ENCODE results near the gene RFXAP. TPM values are rescaled to one million over a fixed set of nuclear protein-coding genes. Genes with fewer than 3 reads are reported as not detected.

RFXAP gene
- total RNA-seq, 1 experiment from 2014 or later = 9.2 TPM

DNA sequence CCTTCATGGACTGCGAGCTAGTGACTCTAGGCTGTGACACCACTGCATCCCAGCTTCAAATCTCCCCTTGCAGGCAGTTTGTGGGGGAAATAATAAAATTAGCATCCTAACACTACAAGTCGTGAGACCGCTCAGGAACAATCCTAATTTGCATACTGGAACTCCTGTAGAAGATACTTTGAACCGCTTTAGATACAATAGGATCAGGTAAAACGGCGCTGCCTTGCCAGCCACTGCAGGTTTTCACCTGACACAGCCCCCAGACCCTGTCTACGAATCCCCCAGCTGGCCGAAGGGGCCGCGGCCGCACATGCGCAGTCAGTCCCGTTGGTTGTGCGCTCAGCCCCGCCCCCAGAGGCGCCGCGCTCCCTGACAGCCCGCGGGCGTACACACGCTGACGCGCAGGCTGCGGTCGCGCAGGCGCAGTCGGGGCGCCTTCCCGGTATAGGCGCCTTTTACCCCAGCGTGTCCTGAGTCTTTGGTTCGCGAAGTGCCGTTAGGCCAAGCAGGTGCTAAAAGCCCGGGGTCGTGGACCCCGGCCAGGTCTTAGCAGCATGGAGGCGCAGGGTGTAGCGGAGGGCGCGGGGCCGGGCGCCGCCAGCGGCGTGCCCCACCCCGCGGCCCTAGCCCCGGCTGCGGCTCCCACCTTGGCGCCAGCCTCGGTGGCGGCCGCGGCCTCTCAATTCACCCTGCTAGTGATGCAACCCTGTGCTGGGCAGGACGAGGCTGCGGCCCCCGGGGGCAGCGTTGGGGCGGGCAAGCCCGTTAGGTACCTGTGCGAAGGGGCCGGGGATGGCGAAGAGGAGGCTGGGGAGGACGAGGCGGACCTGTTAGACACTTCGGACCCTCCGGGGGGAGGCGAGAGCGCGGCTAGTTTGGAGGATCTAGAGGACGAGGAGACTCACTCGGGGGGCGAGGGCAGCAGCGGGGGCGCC is at the start of gene RFXAP (continued):
- no peak for TF ChIP-seq JUN (CRISPR knock-in tag; IDR thresholded peaks at IDR 0.05)
- TF ChIP-seq, protein P1, sequence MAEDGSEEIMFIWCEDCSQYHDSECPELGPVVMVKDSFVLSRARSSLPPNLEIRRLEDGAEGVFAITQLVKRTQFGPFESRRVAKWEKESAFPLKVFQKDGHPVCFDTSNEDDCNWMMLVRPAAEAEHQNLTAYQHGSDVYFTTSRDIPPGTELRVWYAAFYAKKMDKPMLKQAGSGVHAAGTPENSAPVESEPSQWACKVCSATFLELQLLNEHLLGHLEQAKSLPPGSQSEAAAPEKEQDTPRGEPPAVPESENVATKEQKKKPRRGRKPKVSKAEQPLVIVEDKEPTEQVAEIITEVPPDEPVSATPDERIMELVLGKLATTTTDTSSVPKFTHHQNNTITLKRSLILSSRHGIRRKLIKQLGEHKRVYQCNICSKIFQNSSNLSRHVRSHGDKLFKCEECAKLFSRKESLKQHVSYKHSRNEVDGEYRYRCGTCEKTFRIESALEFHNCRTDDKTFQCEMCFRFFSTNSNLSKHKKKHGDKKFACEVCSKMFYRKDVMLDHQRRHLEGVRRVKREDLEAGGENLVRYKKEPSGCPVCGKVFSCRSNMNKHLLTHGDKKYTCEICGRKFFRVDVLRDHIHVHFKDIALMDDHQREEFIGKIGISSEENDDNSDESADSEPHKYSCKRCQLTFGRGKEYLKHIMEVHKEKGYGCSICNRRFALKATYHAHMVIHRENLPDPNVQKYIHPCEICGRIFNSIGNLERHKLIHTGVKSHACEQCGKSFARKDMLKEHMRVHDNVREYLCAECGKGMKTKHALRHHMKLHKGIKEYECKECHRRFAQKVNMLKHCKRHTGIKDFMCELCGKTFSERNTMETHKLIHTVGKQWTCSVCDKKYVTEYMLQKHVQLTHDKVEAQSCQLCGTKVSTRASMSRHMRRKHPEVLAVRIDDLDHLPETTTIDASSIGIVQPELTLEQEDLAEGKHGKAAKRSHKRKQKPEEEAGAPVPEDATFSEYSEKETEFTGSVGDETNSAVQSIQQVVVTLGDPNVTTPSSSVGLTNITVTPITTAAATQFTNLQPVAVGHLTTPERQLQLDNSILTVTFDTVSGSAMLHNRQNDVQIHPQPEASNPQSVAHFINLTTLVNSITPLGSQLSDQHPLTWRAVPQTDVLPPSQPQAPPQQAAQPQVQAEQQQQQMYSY (CRISPR knock-in tag; IDR thresholded peaks at IDR 0.05) = no peak
- no peak for TF ChIP-seq JAZF1 (CRISPR knock-in tag; IDR thresholded peaks at IDR 0.05)
- TF ChIP-seq SMAD3 (CRISPR knock-in tag; IDR thresholded peaks at IDR 0.05; ENCODE audit: borderline replicate concordance) = no peak
- TF ChIP-seq SP1 (CRISPR knock-in tag; conservative IDR thresholded peaks at IDR 0.05) = peak; percentile 57; the same call in 1 of the 2 replicates
- TF ChIP-seq ELF4 (CRISPR knock-in tag; IDR thresholded peaks at IDR 0.05; ENCODE audit: low read depth) = no peak
- TF ChIP-seq, protein P2, sequence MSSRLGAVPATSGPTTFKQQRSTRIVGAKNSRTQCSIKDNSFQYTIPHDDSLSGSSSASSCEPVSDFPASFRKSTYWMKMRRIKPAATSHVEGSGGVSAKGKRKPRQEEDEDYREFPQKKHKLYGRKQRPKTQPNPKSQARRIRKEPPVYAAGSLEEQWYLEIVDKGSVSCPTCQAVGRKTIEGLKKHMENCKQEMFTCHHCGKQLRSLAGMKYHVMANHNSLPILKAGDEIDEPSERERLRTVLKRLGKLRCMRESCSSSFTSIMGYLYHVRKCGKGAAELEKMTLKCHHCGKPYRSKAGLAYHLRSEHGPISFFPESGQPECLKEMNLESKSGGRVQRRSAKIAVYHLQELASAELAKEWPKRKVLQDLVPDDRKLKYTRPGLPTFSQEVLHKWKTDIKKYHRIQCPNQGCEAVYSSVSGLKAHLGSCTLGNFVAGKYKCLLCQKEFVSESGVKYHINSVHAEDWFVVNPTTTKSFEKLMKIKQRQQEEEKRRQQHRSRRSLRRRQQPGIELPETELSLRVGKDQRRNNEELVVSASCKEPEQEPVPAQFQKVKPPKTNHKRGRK (CRISPR knock-in tag; IDR thresholded peaks at IDR 0.05; ENCODE audit: borderline replicate concordance) = no peak
- 0 out of 2 replicates have a peak, but pooled peaks have one; percentile 71 for TF ChIP-seq ETV6 (CRISPR knock-in tag; IDR thresholded peaks at IDR 0.05)
- TF ChIP-seq, protein P3, sequence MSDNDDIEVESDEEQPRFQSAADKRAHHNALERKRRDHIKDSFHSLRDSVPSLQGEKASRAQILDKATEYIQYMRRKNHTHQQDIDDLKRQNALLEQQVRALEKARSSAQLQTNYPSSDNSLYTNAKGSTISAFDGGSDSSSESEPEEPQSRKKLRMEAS (CRISPR knock-in tag; IDR thresholded peaks at IDR 0.05) = peak; percentile 54
- no peak for TF ChIP-seq ZNF138 (CRISPR knock-in tag; conservative IDR thresholded peaks at IDR 0.05)
- TF ChIP-seq, protein P4, sequence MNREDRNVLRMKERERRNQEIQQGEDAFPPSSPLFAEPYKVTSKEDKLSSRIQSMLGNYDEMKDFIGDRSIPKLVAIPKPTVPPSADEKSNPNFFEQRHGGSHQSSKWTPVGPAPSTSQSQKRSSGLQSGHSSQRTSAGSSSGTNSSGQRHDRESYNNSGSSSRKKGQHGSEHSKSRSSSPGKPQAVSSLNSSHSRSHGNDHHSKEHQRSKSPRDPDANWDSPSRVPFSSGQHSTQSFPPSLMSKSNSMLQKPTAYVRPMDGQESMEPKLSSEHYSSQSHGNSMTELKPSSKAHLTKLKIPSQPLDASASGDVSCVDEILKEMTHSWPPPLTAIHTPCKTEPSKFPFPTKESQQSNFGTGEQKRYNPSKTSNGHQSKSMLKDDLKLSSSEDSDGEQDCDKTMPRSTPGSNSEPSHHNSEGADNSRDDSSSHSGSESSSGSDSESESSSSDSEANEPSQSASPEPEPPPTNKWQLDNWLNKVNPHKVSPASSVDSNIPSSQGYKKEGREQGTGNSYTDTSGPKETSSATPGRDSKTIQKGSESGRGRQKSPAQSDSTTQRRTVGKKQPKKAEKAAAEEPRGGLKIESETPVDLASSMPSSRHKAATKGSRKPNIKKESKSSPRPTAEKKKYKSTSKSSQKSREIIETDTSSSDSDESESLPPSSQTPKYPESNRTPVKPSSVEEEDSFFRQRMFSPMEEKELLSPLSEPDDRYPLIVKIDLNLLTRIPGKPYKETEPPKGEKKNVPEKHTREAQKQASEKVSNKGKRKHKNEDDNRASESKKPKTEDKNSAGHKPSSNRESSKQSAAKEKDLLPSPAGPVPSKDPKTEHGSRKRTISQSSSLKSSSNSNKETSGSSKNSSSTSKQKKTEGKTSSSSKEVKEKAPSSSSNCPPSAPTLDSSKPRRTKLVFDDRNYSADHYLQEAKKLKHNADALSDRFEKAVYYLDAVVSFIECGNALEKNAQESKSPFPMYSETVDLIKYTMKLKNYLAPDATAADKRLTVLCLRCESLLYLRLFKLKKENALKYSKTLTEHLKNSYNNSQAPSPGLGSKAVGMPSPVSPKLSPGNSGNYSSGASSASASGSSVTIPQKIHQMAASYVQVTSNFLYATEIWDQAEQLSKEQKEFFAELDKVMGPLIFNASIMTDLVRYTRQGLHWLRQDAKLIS (CRISPR knock-in tag; IDR thresholded peaks at IDR 0.05; ENCODE audit: borderline replicate concordance) = no peak
- TF ChIP-seq NFATC4 (CRISPR knock-in tag; IDR thresholded peaks at IDR 0.05) = no peak
- no peak for TF ChIP-seq IRF2 (CRISPR knock-in tag; IDR thresholded peaks at IDR 0.05; ENCODE audit: borderline replicate concordance, low read depth)
- TF ChIP-seq, protein P5, sequence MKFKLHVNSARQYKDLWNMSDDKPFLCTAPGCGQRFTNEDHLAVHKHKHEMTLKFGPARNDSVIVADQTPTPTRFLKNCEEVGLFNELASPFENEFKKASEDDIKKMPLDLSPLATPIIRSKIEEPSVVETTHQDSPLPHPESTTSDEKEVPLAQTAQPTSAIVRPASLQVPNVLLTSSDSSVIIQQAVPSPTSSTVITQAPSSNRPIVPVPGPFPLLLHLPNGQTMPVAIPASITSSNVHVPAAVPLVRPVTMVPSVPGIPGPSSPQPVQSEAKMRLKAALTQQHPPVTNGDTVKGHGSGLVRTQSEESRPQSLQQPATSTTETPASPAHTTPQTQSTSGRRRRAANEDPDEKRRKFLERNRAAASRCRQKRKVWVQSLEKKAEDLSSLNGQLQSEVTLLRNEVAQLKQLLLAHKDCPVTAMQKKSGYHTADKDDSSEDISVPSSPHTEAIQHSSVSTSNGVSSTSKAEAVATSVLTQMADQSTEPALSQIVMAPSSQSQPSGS (CRISPR knock-in tag; IDR thresholded peaks at IDR 0.05; ENCODE audit: borderline replicate concordance, low read depth) = no peak
- TF ChIP-seq FOXP1 (CRISPR knock-in tag; IDR thresholded peaks at IDR 0.05; ENCODE audit: borderline replicate concordance) = no peak; the same call in 1 of the 2 replicates
- TF ChIP-seq ZNF317 (CRISPR knock-in tag; IDR thresholded peaks at IDR 0.05; ENCODE audit: borderline replicate concordance, low read depth) = no peak
- TF ChIP-seq TEAD1 (CRISPR knock-in tag; IDR thresholded peaks at IDR 0.05) = peak; percentile 14; the same call in 1 of the 2 replicates
- no peak for TF ChIP-seq ZNF671 (CRISPR knock-in tag; IDR thresholded peaks at IDR 0.05)
- no peak for TF ChIP-seq ZNF263 (CRISPR knock-in tag; IDR thresholded peaks at IDR 0.05; ENCODE audit: low read depth)
- no peak for TF ChIP-seq GRHL2 (CRISPR knock-in tag; IDR thresholded peaks at IDR 0.05; ENCODE audit: insufficient replicate concordance, severe bottlenecking)
- TF ChIP-seq, protein P6, sequence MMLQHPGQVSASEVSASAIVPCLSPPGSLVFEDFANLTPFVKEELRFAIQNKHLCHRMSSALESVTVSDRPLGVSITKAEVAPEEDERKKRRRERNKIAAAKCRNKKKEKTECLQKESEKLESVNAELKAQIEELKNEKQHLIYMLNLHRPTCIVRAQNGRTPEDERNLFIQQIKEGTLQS (CRISPR knock-in tag; conservative IDR thresholded peaks at IDR 0.05) = no peak
- no peak for TF ChIP-seq TEAD4 (CRISPR knock-in tag; IDR thresholded peaks at IDR 0.05)
- TF ChIP-seq ZNF423 (CRISPR knock-in tag; IDR thresholded peaks at IDR 0.05) = no peak
- no peak for TF ChIP-seq MXD4 (CRISPR knock-in tag; IDR thresholded peaks at IDR 0.05; ENCODE audit: borderline replicate concordance)
- TF ChIP-seq, protein P7, sequence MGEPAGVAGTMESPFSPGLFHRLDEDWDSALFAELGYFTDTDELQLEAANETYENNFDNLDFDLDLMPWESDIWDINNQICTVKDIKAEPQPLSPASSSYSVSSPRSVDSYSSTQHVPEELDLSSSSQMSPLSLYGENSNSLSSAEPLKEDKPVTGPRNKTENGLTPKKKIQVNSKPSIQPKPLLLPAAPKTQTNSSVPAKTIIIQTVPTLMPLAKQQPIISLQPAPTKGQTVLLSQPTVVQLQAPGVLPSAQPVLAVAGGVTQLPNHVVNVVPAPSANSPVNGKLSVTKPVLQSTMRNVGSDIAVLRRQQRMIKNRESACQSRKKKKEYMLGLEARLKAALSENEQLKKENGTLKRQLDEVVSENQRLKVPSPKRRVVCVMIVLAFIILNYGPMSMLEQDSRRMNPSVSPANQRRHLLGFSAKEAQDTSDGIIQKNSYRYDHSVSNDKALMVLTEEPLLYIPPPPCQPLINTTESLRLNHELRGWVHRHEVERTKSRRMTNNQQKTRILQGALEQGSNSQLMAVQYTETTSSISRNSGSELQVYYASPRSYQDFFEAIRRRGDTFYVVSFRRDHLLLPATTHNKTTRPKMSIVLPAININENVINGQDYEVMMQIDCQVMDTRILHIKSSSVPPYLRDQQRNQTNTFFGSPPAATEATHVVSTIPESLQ (CRISPR knock-in tag; IDR thresholded peaks at IDR 0.05) = no peak
